Kasumi-1 (cell line): Measurements from ENCODE around the gene LAMC3.
A peak's percentile ranks its signal among the peaks of the same experiment; 100 is the strongest.

Experiments
- DNase-seq, 2 experiments: peaks; one replicate each; lab custom pipeline; 2025; lab: John Stamatoyannopoulos, UW

The LAMC3 gene

GRCh38 chr9:131080589-131080988 lies 71.6 kb downstream of the LAMC3 start:
- DNase-seq, result no peak

- no peak for DNase-seq
These were observed 72.9 kb downstream of the LAMC3 start for GRCh38 chr9:131081868-131082267.

- no peak for DNase-seq
These were observed 74.0 kb downstream of the LAMC3 start for GRCh38 chr9:131082774-131083512.

- no peak for DNase-seq
These were observed 75.8 kb downstream of the LAMC3 start for GRCh38 chr9:131084661-131085369.

DNA sequence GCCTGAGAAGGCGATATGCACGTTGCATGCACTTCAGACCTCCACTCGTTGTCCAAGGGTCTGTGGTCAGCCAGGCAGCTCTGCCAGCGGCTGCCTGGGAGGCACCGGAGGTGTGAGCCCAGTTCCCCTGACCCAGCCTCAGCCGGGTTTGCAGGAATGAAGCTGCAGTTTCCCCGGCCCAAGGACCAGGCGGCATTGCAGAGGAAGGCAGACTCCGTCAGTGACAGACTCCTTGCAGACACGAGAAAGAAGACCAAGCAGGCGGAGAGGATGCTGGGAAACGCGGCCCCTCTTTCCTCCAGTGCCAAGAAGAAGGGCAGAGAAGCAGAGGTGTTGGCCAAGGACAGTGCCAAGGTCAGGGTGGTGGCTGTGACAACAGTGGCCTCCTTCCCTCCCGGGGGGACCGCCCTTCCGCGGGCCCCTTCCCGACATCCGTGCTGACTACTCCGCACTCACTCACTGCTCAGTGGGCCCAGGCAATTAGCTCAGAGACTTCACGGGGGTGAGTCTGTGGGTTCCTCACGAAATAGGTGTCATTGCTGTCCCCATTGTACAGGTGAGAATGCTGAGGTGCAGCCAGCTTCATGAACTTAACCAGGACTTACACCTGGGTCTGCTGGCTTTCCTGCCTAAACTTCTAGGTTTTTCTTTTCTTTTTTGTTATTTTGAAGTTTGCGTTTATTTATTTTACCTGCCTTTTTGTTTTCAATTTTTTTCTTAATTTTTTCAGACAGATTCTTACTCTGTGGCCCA lies 76.6 kb downstream of the LAMC3 start:
- no peak for DNase-seq

DNA sequence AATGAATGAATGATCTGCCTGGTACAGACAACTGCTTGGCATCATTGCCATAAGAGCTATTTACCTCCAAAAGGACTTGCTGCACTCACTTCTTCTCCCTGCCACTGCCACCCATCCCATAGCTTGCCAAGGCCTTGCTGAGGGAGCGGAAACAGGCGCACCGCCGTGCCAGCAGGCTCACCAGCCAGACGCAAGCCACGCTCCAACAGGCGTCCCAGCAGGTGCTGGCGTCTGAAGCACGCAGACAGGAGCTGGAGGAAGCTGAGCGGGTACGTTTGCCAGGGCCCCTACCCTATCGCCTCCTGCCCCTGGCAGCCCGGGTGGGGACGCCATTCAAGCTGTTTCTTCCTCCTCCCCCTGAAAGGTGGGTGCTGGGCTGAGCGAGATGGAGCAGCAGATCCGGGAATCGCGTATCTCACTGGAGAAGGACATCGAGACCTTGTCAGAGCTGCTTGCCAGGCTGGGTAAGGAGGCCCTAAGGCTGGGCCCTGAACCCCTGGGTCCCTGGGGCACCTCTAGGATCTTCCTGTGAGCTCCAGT lies 78.5 kb downstream of the LAMC3 start:
- no peak for DNase-seq

DNA sequence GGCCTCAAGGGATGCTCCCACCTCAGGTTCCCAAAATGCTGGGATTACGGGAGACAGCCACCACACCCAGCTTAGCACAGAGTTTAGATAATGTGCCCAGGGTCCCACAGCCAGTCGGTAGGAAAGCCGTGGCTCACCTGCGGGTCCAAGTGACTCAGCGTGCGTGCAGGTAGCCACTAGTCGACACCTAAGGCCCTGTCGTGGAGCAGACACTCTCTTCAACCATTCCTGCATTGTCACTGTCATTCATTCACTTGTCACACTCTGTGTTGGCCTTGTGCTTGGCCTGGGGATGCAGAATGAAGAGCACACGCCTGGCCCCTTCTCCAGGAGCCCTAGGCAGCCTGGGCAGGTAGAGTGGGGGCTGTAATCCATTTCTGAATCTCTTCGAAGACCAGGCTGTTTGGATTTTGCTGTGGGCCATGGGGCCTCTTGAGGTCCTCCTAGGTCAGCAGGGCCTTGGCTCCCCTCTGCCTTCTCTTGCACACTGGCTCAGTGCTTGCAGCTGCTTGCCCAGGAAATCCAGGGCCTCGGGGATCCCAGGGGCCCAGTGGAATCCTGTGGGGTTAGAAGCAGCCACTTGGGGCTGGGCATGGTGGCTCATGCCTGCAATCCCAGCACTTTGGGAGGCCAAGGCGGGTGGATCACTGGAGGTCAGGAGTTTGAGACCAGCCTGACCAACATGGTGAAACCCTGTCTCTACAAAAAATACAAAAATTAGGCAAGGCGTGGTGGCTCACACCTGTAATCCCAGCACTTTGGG lies 81.2 kb downstream of the LAMC3 start:
- no peak for DNase-seq

- no peak for DNase-seq
These were observed 82.5 kb downstream of the LAMC3 start for GRCh38 chr9:131091352-131091992.

- no peak for DNase-seq
These were observed 83.1 kb downstream of the LAMC3 start for GRCh38 chr9:131092030-131092429.

- DNase-seq, result no peak
These were observed 83.8 kb downstream of the LAMC3 start for GRCh38 chr9:131092548-131093440.

- no peak for DNase-seq
These were observed 85.0 kb downstream of the LAMC3 start for GRCh38 chr9:131094015-131094414.

GRCh38 chr9:131094622-131095021 lies 85.6 kb downstream of the LAMC3 start:
- no peak for DNase-seq

GRCh38 chr9:131095666-131096268 lies 86.8 kb downstream of the LAMC3 start:
- peak in 1 of 2 experiments; percentile 39 for DNase-seq

DNA sequence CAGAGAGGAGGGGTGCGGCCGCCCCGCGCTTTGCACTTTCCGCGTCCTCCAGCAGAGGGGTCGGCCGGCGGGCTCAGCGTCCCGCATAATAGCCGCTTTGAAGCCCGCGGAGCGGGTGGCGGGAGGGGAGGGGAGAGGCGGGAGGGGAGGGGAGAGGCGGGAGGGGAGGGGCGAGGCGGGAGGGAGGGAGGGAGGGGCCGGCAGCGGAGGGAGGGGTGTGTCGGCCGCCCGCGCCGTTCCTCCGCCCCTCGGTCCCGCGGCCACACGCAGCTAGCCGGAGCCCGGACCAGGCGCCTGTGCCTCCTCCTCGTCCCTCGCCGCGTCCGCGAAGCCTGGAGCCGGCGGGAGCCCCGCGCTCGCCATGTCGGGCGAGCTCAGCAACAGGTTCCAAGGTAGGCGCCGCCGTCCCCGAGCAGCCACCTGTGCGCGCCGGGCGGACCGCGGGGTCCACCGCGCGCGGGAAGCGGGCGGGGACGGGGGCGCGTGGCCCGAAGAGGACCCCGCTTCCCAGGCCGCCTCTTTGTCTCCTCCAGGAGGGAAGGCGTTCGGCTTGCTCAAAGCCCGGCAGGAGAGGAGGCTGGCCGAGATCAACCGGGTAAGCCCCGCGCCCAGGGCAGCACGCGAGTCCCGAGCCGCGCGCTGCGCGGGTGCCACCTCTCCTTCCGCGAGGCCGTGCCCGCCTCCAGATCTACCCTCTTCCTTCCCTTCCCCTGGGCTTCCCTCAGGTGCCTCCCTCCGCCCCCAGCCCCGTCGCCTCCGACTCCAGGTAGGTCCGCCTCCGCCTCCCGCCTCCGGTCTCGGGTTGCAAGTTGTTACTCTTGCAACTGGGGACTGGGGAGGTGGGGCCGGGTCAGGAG lies 87.5 kb downstream of the LAMC3 start, which contains the start of gene AIF1L:
Gene AIF1L, plus strand, starts transcription at position 263 of the 857 bp plus-strand sequence. Its CDS starts 99 bp downstream, at position 362.
- peak; percentile 31 to 51 for DNase-seq

DNA sequence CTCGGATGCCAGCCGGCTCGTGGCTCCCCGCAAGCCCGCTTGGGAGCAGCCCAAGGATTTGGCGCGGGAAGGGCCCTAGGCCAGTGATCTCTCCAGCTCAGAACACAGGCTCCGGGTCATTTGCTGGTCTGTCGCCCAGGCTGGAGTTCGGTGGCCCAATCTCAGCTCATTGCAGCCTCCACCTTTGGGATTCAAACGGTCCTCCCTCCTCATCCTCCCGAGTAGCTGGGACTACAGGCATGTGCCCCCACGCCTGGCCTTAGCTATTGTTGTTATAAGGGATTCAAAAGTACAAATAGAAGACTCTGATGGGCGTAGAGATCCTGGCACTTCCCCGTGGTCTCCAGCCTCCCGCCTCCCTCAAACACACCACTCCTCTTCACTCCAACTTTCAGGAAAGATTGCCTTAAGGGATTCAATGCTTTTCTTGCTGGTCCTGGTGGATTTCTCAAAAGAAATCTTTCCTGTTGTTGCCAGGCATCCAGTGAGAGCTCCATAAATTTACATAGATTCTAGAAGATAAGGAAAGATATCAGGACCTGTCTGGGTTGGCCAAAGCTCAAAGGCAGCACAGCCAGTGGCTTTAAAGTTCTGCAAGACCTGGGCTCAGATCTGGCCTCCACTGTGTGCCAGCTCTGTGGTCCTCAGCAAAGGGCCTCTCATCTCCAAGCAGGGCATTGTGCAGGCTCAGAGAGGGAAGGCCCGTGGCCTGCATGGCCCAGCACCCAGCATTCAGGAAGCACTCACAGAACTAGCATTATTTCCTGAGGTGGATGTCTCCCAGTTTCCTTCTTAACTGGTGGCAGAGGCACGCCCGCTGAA lies 88.4 kb downstream of the LAMC3 start:
- DNase-seq, result no peak

DNA sequence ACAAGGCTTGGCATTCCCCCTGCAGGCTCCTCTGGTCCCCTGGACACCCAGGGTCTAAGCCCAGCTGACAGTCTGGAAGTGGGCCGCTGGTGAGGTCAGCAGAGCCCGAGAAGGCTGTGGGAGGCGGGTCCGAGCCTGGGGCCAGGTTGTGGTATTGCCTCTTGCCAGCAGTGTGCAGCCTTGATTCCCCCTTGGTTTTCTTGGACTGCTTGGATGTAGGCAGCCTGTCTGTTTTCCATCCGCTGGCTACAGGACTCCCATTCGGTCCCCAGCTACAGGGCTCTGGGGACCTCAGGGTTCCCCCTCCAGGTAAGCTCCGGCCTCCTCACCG lies 88.9 kb downstream of the LAMC3 start:
- DNase-seq, result no peak

GRCh38 chr9:131098391-131099101 lies 89.6 kb downstream of the LAMC3 start:
- no peak for DNase-seq
